H9 (cell line): Measurements from ENCODE around the gene LARP1. TPM values are rescaled to one million over a fixed set of nuclear protein-coding genes. Genes with fewer than 3 reads are reported as not detected.

Experiments used
- DNase-seq: peaks from one replicate; pipeline ENCODE4 v3.0.0-alpha.2; 2017
- H2AFZ ChIP-seq: one replicate; pipeline ENCODE4 v1.6.1; 2013; ENCODE audit warnings: mild to moderate bottlenecking, low read length, control low read depth, moderate library complexity
- H2AK5ac ChIP-seq: 2 replicates; pipeline ENCODE4 v1.6.1; 2013; ENCODE audit warnings: low read length, control low read depth, mixed read lengths; ENCODE audit not compliant: insufficient read length
- H2BK120ac ChIP-seq: one replicate; pipeline ENCODE4 v1.6.1; 2013; ENCODE audit warnings: low read depth, mild to moderate bottlenecking, low read length, control low read depth, inconsistent platforms; ENCODE audit not compliant: poor library complexity, severe bottlenecking
- H2BK12ac ChIP-seq: 2 replicates; pipeline ENCODE4 v1.6.1; 2013; ENCODE audit warnings: low read length, control low read depth, mixed read lengths, low read depth; ENCODE audit not compliant: insufficient read length
- H2BK15ac ChIP-seq: 2 replicates; pipeline ENCODE4 v1.6.1; 2013; ENCODE audit warnings: low read depth, low read length, control low read depth
- H2BK20ac ChIP-seq: one replicate; pipeline ENCODE4 v1.6.1; 2013; ENCODE audit warnings: low read depth, mild to moderate bottlenecking, low read length, control low read depth, inconsistent platforms; ENCODE audit not compliant: poor library complexity, severe bottlenecking
- H2BK5ac ChIP-seq: 2 replicates; pipeline ENCODE4 v1.6.1; 2013; ENCODE audit warnings: low read length, control low read depth, mixed read lengths; ENCODE audit not compliant: insufficient read length
- H3K14ac ChIP-seq: 2 replicates; pipeline ENCODE4 v1.6.1; 2013; ENCODE audit warnings: low read length, control low read depth; ENCODE audit not compliant: insufficient read depth
- H3K18ac ChIP-seq: 2 replicates; pipeline ENCODE4 v1.6.1; 2013; ENCODE audit warnings: low read depth, mild to moderate bottlenecking, mixed read lengths, low read length, control low read depth; ENCODE audit not compliant: insufficient read length
- H3K23ac ChIP-seq: 2 replicates; pipeline ENCODE4 v1.6.1; 2013; ENCODE audit warnings: low read length, control low read depth, mixed read lengths, low read depth; ENCODE audit not compliant: insufficient read length
- H3K23me2 ChIP-seq: 2 replicates; pipeline ENCODE4 v1.6.1; 2013; ENCODE audit warnings: low read depth, mild to moderate bottlenecking, mixed read lengths, low read length, control low read depth; ENCODE audit not compliant: insufficient read length, poor library complexity, severe bottlenecking
- H3K27ac ChIP-seq: 2 replicates; pipeline ENCODE4 v1.5.1; 2013; ENCODE audit warnings: low read length, control low read depth, mixed read lengths, low read depth; ENCODE audit not compliant: insufficient read length
- H3K27me3 ChIP-seq: 2 replicates; pipeline ENCODE4 v1.6.1; 2013; ENCODE audit warnings: low read length, control low read depth, inconsistent platforms; ENCODE audit not compliant: insufficient read depth
- H3K4ac ChIP-seq: 2 replicates; pipeline ENCODE4 v1.6.1; 2013; ENCODE audit warnings: low read depth, mild to moderate bottlenecking, control low read depth, inconsistent platforms, low read length, moderate library complexity
- H3K4me1 ChIP-seq: 2 replicates; pipeline ENCODE4 v1.6.1; 2013; ENCODE audit warnings: low read length, control low read depth, inconsistent platforms; ENCODE audit not compliant: insufficient read depth
- H3K4me2 ChIP-seq: 2 replicates; pipeline ENCODE4 v1.6.1; 2013; ENCODE audit warnings: low read length, control low read depth, mixed read lengths; ENCODE audit not compliant: insufficient read length, insufficient read depth
- H3K56ac ChIP-seq: 2 replicates; pipeline ENCODE4 v1.6.1; 2013; ENCODE audit warnings: low read depth, mild to moderate bottlenecking, mixed read lengths, low read length, control low read depth; ENCODE audit not compliant: insufficient read length
- H3K79me1 ChIP-seq: 2 replicates; pipeline ENCODE4 v1.6.1; 2013; ENCODE audit warnings: low read depth, mild to moderate bottlenecking, moderate library complexity, low read length, control low read depth, inconsistent platforms; ENCODE audit not compliant: insufficient read depth, poor library complexity, severe bottlenecking
- H3K79me2 ChIP-seq: 2 replicates; pipeline ENCODE4 v1.6.1; 2013; ENCODE audit warnings: low read length, control low read depth, inconsistent platforms; ENCODE audit not compliant: insufficient read depth
- H3K9ac ChIP-seq: 2 replicates; pipeline ENCODE4 v1.6.1; 2013; ENCODE audit warnings: low read length, control low read depth, mixed read lengths; ENCODE audit not compliant: insufficient read length; ENCODE audit errors: extremely low read depth
- H3K9me3 ChIP-seq: one replicate; pipeline ENCODE4 v1.6.1; 2013; ENCODE audit warnings: low read depth, low read length, inconsistent platforms; ENCODE audit not compliant: control insufficient read depth
- H3T11ph ChIP-seq: one replicate; pipeline ENCODE4 v1.6.1; 2013; ENCODE audit warnings: mild to moderate bottlenecking, low read length, control low read depth, inconsistent platforms
- H4K20me1 ChIP-seq: one replicate; pipeline ENCODE4 v1.6.1; 2013; ENCODE audit not compliant: control insufficient read depth, insufficient read length, insufficient read depth
- H4K5ac ChIP-seq: 2 replicates; pipeline ENCODE4 v1.6.1; 2013; ENCODE audit warnings: low read depth, mild to moderate bottlenecking, mixed read lengths, low read length, control low read depth; ENCODE audit not compliant: insufficient read length
- H4K8ac ChIP-seq: replicated peaks from 2 replicates; pipeline ENCODE4 v1.6.1; 2013; ENCODE audit warnings: low read length, control low read depth, mixed read lengths, low read depth; ENCODE audit not compliant: insufficient read length
- H4K91ac ChIP-seq: 2 replicates; pipeline ENCODE4 v1.6.1; 2013; ENCODE audit warnings: low read depth, mild to moderate bottlenecking, moderate library complexity, mixed read lengths, low read length, control low read depth; ENCODE audit not compliant: insufficient read length
- H3K27ac Mint-ChIP-seq, 3 experiments: 2 replicates in 2 of 3; 3 replicates in 1 of 3; pipeline ENCODE4 v1.8.0; 2020 to 2021; ENCODE audit warnings: mixed read lengths in 3 of 3, mild to moderate bottlenecking in 1 of 3, moderate library complexity in 1 of 3
- H3K27me3 Mint-ChIP-seq: 2 replicates; pipeline ENCODE4 v1.8.0; 2021; ENCODE audit warnings: low read depth, mild to moderate bottlenecking, moderate library complexity, mixed read lengths
- H3K36me3 Mint-ChIP-seq, 3 experiments: 2 replicates in 2 of 3; 3 replicates in 1 of 3; pipeline ENCODE4 v1.8.0; 2020 to 2021; ENCODE audit warnings: low read depth in 3 of 3, mixed read lengths in 3 of 3; ENCODE audit not compliant: insufficient read depth in 1 of 3
- H3K4me1 Mint-ChIP-seq, 2 experiments: 2 replicates each; pipeline ENCODE4 v1.8.0; 2020; ENCODE audit warnings: mixed read lengths in 2 of 2
- H3K4me3 Mint-ChIP-seq, 2 experiments: 2 replicates in 1 of 2; 3 replicates in 1 of 2; pipeline ENCODE4 v1.8.0; 2020 to 2021; ENCODE audit warnings: mild to moderate bottlenecking in 2 of 2, mixed read lengths in 2 of 2, moderate library complexity in 1 of 2
- H3K9me3 Mint-ChIP-seq, 2 experiments: 2 replicates in 1 of 2; 3 replicates in 1 of 2; pipeline ENCODE4 v1.8.0; 2020; ENCODE audit warnings: mild to moderate bottlenecking in 2 of 2, mixed read lengths in 2 of 2, moderate library complexity in 1 of 2
- CTCF ChIP-seq: fragments of 200-600 bp; sonication (generic); conservative IDR thresholded peaks from 3 replicates; pipeline ENCODE4 v1.8.0; 2021; ENCODE audit warnings: antibody characterized with exemption, mild to moderate bottlenecking
- WGBS: extraction: QIAGEN DNeasy Blood & Tissue Kit; methylation state at CpG from one replicate; pipeline ENCODE4 v1.1.7; 2013; ENCODE audit warnings: missing lambda C conversion rate, low lambda C conversion rate, mixed read lengths; ENCODE audit not compliant: insufficient read length; ENCODE audit errors: extremely low coverage; 5-methylcytosine and 5-hydroxymethylcytosine counted together
- total RNA-seq: library from RNA; stranded (reverse); gene quantifications from 2 replicates; pipeline ENCODE4 v1.2.1, GENCODE V29; 2021

Gene LARP1
- total RNA-seq, 1 experiment from 2014 or later: 405 TPM

GRCh38 chr5:154813736-154814135 lies 58.6 kb downstream of the LARP1 start:
- 0 out of 7 replicates have a peak overlapping the region, but pooled peaks of 1 of the 3 experiments have one; percentile 39 for H3K27ac Mint-ChIP-seq
- H4K91ac ChIP-seq: no peak overlapping the region

More at GRCh38 chr5:154813736-154814135, 58.6 kb downstream of the LARP1 start:
- WGBS: no CpG with 5 or more reads among the region's 10 CpGs
- Histone ChIP-seq H3K23ac (no peak overlapping the region), H2BK12ac (no peak overlapping the region), H3K27ac (no peak overlapping the region), H4K5ac (no peak overlapping the region), H2BK120ac (no peak overlapping the region), H3K9ac (no peak overlapping the region), H3T11ph (no peak overlapping the region), H3K4me1 (no peaks in the 10 kb centered on the region), H3K56ac (no peak overlapping the region), H3K18ac (no peak overlapping the region), H3K4me2 (no peak overlapping the region), H3K23me2 (no peaks in the 10 kb centered on the region), H2AK5ac (no peak overlapping the region), H2BK5ac (no peak overlapping the region), H4K8ac (no peak overlapping the region), H3K79me1 (no peaks in the 10 kb centered on the region), H4K20me1 (no peaks in the 10 kb centered on the region), H2BK15ac (no peak overlapping the region), H2AFZ (no peak overlapping the region), H3K4ac (no peak overlapping the region), H3K79me2 (no peaks in the 10 kb centered on the region), H3K9me3 (no peaks in the 10 kb centered on the region), H3K14ac (no peak overlapping the region), H3K27me3 (no peaks in the 10 kb centered on the region), H2BK20ac (no peak overlapping the region)
- H3K9me3 Mint-ChIP-seq: no peaks in the 10 kb centered on the region
- DNase-seq: no peak
- peaks cover 0 to 12% of the 10 kb centered on the region in 2 experiments; a peak in 2 of 4 replicates for H3K4me1 Mint-ChIP-seq
- no peak for TF ChIP-seq CTCF
- peaks cover 2% of the 10 kb centered on the region; the same call in 1 of the 2 replicates for H3K27me3 Mint-ChIP-seq
- H3K36me3 Mint-ChIP-seq: peaks cover 60 to 93% (median 92%) of the 10 kb centered on the region in 3 experiments
- H3K4me3 Mint-ChIP-seq: no peak overlapping the region
